GM18505 (cell line): Measurements from ENCODE around the gene PACRG.

Experiments
- ATAC-seq: cut with Tn5 transposase; IDR thresholded peaks from one replicate; pipeline ENCODE4 v1.9.1; 2021; ENCODE audit not compliant: unreplicated experiment
- POLR2A ChIP-seq: IDR thresholded peaks from 4 replicates; pipeline ENCODE4 v1.6.1; 2011; ENCODE audit warnings: borderline replicate concordance; ENCODE audit not compliant: insufficient read depth, insufficient read length; ENCODE audit errors: extremely low read depth

Gene PACRG

DNA sequence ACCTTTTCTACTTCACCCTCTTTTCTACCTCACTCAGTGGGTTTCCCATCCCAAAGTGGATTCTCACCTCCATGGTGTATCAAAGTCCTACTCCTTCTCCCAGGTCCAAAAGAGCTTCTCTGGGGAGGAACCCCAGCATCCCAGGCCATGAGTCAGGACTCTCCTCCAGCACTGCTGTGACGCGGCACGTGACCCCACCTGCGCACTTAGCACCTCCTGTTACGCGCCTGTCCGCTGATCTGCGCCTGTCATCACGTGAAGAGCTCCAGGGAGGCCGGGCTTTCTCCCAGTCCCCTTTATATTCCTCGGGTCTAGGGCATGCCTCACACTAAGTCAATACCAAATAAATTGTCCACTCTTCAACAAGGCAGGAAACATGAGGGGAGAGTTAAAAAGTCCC is 459.8 kb downstream of the PACRG start:
- no peak for ATAC-seq
- TF ChIP-seq POLR2A = no peak

DNA sequence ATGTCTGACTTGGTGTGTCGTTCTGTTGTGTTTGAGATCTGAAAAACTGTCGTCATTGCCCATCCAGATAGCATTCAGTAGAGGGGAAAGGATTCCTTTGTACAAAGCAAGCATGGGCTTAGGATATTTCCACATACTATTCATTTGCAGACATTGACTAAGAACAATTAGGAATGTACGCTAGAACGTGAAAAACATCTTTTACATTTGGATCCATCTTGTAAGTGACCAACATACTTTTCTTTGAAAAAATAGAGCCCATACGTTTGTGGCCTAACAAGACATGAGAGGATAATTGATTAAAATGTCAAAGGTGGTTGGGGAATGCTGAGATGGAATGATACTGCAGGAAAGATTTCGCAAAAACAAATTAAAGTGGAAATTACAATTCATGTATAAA is 461.0 kb downstream of the PACRG start:
- TF ChIP-seq POLR2A = no peak
- no peak for ATAC-seq

DNA sequence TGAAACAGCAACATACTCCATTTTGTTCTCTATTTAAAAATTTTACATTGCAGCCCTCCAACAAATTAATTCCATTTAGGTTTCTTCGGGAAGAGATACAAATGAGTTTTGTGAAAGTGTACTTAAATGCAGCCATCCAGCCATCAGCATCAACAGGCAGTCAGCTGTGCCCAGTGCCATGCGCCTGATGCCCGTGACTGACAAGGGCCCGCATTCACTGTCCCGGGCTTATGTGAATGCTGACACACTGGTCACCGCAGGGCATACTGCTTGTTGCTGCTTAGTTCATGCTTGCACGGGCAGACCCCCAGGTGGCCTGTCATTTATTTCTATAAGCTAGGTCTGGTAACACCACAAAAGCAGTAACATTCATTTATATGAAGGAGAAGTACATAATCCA is 461.8 kb downstream of the PACRG start:
- no peak for ATAC-seq
- no peak for TF ChIP-seq POLR2A

DNA sequence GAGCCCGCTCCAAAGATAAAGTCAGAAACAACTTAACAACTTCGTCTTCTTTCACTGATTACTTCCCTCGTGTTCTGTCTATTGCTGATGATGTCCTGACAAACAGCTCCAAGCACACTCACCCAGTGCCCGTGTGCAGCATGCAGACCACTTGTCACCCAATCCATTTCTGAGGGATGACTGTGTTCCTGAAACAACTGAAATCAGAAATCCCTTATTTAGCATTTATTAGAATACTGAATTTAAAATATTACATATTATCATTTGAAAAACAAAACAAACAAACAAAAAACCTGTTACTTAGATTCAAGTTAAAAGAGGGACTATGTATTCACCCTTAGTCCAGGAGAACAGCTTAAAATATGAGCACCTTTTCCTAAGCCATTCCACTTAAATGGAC is 463.0 kb downstream of the PACRG start:
- no peak for ATAC-seq
- TF ChIP-seq POLR2A = no peak

DNA sequence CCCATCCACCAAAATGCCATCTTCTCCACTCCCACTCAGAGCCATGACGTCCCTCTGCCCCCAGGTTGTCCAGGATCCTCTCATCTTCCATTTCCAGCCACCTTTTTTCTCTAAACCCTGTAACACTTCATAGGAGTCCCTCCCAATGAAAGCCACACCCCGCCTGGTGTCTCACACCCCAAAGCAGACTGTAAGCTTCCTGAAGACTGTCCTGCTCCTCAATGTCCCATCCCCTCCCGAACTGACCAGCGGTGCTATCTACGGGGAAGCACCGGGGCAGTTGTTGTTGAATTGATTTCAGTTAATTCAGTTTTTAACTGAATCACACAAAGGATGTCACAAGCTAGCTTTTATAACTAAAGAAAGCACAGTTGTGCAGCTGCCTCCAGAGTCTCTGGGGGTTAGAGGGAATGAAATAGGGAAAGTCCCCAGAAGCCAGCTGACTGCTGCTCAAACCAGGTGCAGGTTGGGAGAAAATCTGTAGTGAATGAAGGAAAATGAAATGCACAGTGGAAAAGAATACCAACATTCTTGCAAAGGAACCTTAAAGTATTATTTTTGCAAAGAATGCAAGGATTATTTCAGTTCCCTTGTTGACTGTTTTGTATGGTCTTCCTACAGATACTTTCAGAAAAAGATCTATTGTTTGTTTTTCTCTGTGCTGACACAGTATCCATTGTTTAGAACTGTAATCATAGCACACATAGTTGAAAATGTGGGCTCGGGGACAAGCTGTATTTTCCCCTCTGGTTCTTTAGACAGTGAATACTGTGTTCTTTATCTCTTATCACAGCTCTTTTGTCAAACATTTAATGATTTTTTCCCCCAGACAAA is 464.1 kb downstream of the PACRG start:
- no peak for ATAC-seq
- no peak for TF ChIP-seq POLR2A

DNA sequence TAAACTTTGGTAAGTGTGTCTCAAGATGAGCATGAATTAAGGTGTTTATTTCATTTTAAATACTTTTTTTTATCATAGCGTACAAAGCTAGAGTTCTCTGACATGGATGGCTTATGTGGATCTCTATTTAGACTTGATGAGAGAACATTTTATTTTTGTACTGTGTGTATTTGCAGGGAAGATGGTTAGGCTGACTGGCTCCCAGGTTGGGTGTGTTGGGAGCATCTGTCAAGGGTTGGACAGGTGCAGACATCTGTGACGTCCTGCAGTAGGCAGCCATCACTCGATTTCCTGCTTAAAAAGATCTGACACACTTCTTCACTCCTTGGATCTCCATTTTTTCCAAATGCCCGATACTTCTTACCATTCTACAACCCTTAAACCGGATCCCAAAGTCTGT is 464.8 kb downstream of the PACRG start:
- ATAC-seq = no peak
- TF ChIP-seq POLR2A = no peak

DNA sequence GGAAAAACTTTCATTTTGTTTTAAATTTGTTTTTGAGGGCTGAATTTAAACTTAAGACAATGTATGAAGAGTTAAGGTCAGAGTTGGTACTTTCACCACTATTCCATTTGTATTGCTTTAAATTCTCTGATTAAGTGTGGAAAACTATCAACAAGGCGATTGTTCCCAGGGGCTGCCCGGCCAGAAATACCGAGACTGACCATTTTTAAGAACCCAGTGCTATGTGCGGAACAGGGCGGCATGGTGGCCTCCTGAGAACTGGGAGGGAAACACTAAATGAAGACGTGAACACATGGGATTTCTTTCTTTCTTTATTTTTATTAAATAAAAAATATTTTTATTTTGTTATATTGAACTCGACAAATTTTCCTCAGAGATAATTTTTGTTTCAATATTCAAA is 465.6 kb downstream of the PACRG start:
- ATAC-seq = no peak
- TF ChIP-seq POLR2A = no peak

DNA sequence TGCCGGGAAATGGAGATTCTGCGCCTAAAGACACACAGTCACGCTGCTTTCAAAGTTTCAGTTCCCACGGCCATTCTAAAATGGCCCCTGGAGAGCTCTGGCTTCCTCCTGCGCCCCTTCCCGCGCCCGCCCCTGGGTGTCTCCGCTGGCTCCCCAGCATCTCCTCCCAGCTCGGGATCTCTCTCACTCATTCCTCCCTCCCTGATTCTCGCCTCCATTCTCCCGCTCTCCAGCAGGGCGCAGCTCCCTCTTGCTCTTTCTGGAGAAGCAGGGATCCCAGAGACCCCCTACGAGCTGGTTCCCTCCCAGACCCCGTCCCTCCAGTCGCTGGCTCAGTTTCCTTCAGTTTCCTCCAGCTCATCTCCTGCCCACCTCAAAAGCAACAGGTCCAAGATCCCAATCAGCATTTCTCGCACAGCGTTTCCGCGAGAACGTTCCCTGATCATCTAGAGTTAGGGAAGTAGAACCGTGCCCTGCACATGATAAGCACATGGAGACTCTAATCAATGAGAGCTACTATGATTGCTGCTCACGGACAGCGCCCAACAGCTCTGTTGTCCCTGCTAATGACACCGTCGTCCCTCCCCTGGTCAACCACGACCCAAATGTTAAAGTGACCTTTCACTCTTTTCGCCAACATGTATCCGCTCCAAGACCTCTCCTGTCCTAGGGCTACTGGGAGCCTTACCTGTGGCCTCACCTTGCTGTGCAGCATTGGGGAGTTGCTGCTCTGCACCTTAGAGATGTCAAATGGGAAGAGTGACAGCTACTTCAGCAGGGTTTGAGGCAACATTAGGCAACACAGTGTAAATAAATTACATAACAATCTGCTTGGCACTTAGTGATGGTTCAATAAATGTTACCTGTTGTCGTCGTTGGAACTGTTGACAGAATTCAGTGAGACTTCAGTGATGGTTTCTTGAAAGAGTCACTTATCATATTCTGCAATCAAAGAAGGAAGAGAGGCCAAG is 468.2 kb downstream of the PACRG start:
- ATAC-seq = no peak
- TF ChIP-seq POLR2A = no peak

DNA sequence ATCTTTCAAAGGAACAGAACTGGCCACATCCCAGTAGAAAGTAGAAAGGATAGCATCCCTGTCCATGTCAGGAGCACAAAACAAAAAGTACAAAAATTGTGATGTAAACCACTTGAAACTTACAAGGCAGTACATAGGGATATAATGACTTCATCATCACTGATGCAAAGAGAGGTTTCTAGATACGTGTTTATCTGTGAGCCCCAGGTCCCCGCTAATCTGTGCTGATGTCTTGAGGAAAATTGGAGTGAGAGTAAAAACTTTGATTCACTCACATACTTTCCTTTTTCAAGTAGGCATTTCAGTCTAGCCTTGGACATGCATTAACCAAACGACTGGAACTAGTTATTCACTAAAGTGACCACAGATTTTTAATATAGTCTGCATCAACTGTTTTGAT is 470.1 kb downstream of the PACRG start:
- ATAC-seq = no peak
- no peak for TF ChIP-seq POLR2A

DNA sequence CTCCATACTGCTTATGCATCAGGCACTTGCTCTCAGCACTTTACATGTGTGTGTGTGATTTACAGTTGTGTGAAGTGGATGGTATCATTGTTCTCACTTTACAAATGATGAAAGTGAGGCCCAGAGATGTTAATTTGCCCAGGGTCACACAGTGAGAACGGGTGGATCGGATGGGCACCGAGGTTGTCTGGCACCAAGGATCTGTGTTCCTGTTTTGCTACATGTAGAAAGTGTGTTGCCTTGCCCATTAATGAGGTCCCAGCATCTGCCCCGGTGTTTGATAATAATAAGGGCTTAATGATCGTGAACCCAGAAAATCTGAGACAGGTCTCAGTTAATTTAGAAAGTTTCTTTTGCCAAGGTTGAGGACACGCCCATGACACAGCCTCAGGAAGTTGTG is 470.6 kb downstream of the PACRG start:
- no peak for TF ChIP-seq POLR2A
- ATAC-seq = no peak

DNA sequence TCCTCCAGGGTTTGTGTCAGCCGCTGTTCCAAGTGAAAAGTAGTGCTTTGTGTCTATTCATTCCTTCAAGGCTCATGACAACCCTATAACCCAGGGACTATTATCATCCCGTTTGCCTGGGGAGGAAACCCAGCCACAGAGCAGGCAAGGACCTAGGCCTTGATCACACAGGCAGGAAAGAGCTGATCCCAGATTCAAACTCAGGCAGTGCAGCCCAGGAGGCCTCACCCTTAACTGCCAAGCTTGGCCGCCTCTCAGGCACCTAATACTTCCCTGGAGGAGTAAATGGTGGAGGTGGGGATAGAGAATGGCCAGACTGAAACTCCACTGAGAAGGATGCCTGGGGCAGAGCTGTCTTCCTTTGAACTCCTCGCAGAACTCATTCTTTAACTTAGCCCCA is 471.6 kb downstream of the PACRG start:
- no peak for TF ChIP-seq POLR2A
- ATAC-seq = no peak

DNA sequence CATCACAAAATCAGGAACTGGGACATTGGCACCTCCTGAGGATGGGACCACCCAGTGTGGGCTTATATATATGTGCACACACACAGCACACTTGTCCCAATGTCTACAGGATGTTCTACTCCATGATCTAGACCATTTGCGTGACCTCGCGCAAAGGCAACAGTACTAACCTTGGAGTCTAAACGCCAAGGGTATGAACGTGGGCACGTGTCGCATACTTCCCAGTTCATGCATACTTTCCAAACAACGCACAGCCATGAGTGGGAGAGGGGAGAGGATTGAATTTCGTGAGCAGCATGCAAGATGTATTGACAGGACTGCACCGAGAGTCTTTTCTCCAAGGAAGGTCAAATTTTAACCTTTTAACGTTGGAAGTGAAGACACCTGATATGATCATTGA is 472.5 kb downstream of the PACRG start:
- ATAC-seq = no peak
- no peak for TF ChIP-seq POLR2A

DNA sequence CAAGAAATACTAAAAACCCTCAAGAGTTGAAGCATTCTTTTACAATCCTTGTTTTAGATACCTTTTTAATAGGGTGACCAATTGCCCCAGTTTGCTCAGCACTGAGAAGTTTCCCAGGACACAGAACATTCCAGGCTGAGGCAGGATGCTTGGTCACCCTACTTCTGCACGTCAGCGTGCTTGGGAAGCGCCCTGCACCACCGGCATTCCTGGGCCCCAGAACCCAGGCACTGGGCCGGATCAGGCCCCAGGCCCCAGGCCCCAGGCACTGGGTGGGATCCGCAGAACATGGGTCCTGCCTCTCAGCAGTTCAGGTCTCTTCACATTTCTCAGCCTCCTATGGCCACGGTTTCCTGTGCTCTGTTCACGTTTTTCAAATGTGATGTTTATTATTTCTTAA is 472.9 kb downstream of the PACRG start:
- TF ChIP-seq POLR2A = no peak
- no peak for ATAC-seq

DNA sequence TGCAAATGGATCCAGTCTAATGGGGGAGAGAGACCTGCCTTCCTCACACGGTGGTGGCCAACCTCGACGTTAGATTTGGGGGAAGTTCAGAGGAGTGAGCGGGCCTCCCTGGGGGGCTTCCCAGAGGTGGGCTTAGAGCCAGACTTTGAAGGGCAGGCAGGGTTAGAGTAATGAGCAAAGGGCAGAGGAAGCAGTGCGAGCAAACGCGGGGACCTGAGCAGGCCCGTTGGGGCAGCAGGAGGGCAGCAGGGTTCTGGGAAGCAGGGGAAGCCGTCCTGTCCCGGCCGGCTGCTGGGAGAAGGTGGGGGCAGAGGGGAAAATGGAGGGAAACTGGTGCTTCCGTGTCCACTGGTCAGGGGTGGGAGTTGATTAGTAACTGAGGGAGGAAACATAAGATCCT is 474.1 kb downstream of the PACRG start:
- TF ChIP-seq POLR2A = no peak
- no peak for ATAC-seq
